ENCODE measurements around the gene MAN2B2.

MAN2B2 gene

GRCh38 chr4:6540879-6541278 lies 34.1 kb upstream of the MAN2B2 start:
- DNase-seq, result no peak
- intact Hi-C loops (cut with DNase I), result loop anchor here (10.0 kb wide), 1 partner anchor 166 kb away; no protein-coding TSS in a partner anchor

- no peak for DNase-seq
- intact Hi-C loops (cut with DNase I), result loop anchor here (10.0 kb wide), 1 partner anchor 167 kb away; no protein-coding TSS in a partner anchor
These were observed 33.2 kb upstream of the MAN2B2 start for GRCh38 chr4:6541789-6542188.

DNA sequence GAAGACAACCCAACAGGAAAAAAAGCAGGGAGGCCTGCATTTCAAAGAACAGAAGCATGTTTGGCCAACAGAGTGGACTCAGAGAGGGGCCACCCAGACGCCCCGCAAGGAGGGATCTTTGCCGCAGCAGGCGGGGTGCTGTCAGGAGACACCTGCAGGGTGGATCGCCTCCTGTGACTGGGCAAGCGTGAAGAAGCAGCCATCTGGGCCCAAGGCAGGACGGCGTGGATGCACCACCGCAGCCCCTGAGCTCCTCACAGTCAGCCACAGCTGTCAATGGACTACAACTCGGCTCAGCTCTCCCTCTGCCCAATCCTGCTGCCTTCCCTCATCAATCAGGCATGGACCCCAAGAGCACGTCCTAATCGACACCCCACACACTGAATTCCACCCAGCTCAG lies 32.0 kb upstream of the MAN2B2 start:
- intact Hi-C loops (cut with DNase I), result loop anchor here (10.0 kb wide), 1 partner anchor 168 kb away; no protein-coding TSS in a partner anchor

DNA sequence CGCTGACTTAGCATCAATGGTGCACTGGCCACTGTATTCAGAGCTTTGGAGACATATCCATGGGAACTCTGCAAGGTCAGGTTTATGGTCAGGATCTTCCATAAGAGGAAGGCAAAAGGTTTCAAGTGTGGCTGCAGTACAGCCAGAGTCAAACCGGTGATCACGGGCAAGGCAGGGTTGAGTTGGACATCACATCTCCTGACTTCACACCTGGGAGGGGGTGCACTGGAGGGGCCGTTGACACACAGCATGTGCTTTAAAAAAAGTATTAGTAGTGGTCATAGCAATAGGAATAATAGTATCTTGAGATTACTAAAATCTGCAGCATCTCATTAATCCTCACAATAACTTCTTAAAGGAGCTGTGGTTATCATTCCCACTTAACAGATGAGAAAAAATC lies 28.9 kb upstream of the MAN2B2 start:
- DNase-seq, result no peak
- intact Hi-C loops (cut with DNase I), result loop anchor here (10.0 kb wide), 1 partner anchor 171 kb away; no protein-coding TSS in a partner anchor

More for the DNA sequence above, 32.0 kb upstream of the MAN2B2 start:
- DNase-seq, result peak in 2 of 42 donors; percentile 0 to 2

GRCh38 chr4:6546681-6547447 lies 28.1 kb upstream of the MAN2B2 start:
- intact Hi-C loops (cut with DNase I), result loop anchor here (10.0 kb wide), 1 partner anchor 172 kb away; no protein-coding TSS in a partner anchor
- DNase-seq, result peak in 41 of 42 donors; percentile 32 to 88 (median 69)

DNA sequence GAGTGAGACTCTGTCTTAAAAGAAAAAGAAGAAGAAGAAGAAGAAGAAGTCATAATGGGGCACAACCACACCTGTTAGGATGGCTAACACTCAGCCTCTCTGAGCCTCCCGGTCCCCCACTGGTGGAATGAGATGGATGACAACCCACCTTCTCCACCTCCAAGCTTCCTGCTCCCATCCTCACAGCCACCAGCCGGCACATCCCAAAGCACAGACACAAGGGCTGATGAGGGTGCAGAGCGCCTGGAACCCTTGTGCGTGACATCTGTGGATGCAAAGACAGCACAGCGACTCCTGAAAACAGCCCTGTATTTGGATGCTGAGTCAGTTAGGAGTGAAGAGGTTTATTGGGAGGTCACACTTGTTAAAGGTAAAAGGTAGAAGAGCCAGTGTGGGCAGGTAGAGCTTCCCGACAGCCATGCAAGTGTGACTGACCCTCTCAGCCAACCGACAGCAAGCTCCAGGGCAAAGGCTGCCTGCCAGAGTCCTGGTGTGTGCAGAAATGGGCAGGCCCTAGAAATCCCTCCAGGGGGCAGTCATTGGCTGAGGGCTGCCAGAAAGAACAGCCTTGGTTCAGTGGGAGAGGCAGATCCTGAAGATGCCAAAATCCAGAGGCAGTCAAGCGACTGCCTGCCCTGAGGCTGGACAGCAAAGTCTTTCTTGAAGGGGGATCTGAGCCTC lies 26.6 kb upstream of the MAN2B2 start:
- intact Hi-C loops (cut with DNase I), result loop anchor here (10.0 kb wide), 1 partner anchor 174 kb away; no protein-coding TSS in a partner anchor
- DNase-seq, result peak in 26 of 42 donors; percentile 32 to 78 (median 57)

DNA sequence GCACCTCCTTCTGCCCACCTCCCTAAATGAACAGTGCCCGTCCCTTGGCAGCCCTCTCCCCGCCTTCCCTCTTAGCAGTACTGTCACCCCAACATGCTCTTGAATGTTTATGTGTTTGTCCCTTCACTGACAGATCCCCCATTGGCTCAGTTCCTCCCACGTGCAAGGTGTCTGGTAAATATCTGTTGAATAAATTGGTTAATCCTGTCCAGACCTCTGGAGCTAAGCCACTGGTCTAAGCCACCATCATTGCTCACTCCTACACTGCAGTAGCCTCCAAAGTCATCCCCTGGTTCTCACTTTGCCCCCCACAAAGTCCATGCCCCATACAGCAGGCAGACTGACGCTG lies 26.1 kb upstream of the MAN2B2 start:
- intact Hi-C loops (cut with DNase I), result loop anchor here (10.0 kb wide), 1 partner anchor 174 kb away; no protein-coding TSS in a partner anchor
- DNase-seq, result no peak

DNA sequence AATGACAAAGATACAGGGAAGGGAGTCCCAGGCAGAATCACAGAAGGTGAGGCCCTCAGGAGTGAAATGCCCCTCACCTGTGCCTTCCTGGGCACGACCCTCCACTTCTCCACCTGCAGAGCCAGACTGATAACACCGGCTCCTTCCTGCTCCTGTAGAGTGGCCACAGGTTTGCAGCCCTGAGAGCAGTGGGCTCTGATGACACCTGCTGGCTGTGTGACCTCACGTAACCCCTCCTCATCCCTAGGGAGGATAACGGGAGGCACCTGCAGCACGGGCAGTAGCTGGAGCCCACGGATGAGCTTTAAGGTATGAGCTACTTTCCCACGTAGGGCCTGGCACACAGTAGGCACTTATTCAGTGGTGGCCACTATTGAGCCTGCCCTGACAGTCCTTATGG lies 25.5 kb upstream of the MAN2B2 start:
- intact Hi-C loops (cut with DNase I), result loop anchor here (10.0 kb wide), 1 partner anchor 175 kb away; no protein-coding TSS in a partner anchor

GRCh38 chr4:6549890-6550620 lies 24.9 kb upstream of the MAN2B2 start:
- intact Hi-C loops (cut with DNase I), result loop anchor here (10.0 kb wide), 1 partner anchor 175 kb away; no protein-coding TSS in a partner anchor
- peak; percentile 44 to 91 (median 74) for DNase-seq

More for the DNA sequence above, 25.5 kb upstream of the MAN2B2 start:
- no peak for DNase-seq

GRCh38 chr4:6550821-6551220 lies 24.2 kb upstream of the MAN2B2 start:
- intact Hi-C loops (cut with DNase I), result no loop called here
- peak in 1 of 42 donors; percentile 8 for DNase-seq

DNA sequence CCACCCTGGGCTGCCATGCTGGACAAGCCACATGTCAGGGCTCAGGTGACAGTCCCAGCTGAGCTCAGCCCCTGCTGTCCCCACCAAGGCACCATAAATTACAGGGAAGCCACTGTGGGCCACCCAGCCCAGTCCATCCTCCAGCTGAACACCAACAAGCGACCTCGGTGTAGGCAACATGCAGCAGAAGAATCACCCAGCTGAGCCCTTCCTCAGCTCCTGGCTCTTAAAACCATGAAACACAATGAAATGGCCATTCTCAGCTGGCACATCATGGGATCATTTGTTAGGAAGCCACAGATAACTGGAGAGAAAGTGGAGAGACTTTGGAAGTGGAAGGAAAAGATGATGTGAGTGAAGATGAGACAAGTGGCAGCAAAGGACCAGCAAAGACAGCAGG lies 23.3 kb upstream of the MAN2B2 start:
- intact Hi-C loops (cut with DNase I), result no loop called here
- DNase-seq, result peak in 1 of 42 donors; percentile 7

GRCh38 chr4:6555519-6555918 lies 19.5 kb upstream of the MAN2B2 start:
- intact Hi-C loops (cut with DNase I), result no loop called here
- peak in 38 of 42 donors; percentile 35 to 89 (median 64) for DNase-seq

- DNase-seq, result peak in 2 of 42 donors; percentile 17 to 24
- intact Hi-C loops (cut with DNase I), result no loop called here
These were observed 18.7 kb upstream of the MAN2B2 start for GRCh38 chr4:6556263-6556662.

DNA sequence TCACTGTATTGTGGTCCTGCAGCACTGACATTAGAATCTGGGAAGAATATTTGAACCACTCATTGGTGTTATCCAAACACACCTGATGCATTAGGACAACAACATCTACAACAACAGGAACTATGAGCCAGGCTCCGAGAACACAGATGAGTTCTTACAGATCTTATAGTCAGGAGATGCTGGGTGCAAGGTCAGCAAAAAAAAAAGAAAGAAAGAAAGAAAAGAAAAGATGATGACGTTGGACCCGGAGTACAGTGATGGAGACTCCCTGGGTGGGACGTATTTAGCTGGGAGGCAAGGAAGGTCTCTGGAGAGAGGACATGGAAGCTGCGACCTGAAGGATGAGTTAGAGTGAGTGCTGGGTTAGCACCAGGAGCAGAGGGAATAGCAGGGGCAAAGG lies 17.8 kb upstream of the MAN2B2 start:
- intact Hi-C loops (cut with DNase I), result no loop called here
- DNase-seq, result no peak

GRCh38 chr4:6557856-6558255 lies 17.1 kb upstream of the MAN2B2 start:
- DNase-seq, result peak in 3 of 42 donors; percentile 25 to 34 (median 28)
- intact Hi-C loops (cut with DNase I), result no loop called here

GRCh38 chr4:6560416-6561172 lies 14.4 kb upstream of the MAN2B2 start:
- DNase-seq, result peak in 4 of 42 donors; percentile 39 to 69 (median 64)
- intact Hi-C loops (cut with DNase I), result no loop called here

DNA sequence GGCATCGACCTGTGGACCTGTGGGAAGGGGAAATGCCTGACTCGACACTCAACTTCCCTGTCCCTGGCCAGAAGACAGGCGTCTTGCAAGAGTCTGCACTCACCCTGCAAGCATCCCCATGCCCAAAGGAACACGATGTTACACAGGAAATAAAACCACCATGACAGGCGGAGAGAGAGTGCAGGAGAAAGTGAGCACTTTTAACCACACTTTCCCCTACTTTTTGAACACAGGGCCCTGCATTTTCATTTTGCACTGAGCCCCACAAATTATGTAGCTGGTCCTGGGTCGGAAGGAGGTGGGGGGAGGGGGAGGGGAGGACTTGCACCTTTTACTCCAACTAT lies 13.8 kb upstream of the MAN2B2 start:
- intact Hi-C loops (cut with DNase I), result no loop called here
- no peak for DNase-seq

DNA sequence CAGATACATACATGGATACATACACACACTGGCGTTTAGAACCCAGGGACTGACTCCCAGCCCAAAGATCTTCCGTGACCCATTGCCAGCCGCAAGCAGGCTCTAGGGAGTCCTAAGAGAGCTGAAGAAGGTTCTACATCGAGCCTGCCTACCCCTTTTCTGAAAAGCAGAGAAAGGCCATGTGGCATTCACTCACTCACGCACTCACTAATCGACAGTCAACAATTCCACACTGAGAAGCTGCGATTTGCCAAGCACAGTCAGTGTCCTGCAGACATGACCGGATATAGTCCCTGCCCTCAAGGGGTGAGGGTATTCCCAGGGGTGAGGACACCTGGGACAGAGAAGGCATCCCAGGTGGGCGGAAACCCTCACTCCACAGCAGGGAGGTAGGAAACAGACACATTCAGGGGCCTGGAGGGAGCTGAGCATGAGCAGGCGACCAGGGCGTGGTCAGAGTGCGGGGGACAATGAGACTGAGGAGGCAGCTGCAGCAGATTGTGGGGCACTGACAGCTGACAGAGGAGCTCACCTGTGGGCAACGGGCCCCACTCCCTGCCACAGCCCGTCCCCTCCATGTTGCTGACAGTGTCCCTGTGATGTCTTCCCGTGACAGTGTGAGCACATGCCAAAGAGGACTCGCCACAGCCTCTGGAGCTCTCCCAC lies 13.2 kb upstream of the MAN2B2 start:
- peak in 6 of 42 donors; percentile 29 to 71 (median 60) for DNase-seq
- intact Hi-C loops (cut with DNase I), result no loop called here
